Parathyroid adenoma (tissue), 2 donors: Measurements from ENCODE around the gene ITPK1.

Source experiments
- H2AFZ ChIP-seq: fragments of 300-600 bp; sonication (generic); one replicate; pipeline ENCODE4 v1.7.0; 2017; ENCODE audit warnings: antibody characterized with exemption, mild to moderate bottlenecking
- H3K27ac ChIP-seq: fragments of 300-600 bp; sonication (generic); one replicate; pipeline ENCODE4 v1.7.0; 2017
- H3K27me3 ChIP-seq: fragments of 300-600 bp; sonication (generic); one replicate; pipeline ENCODE4 v1.7.0; 2017; ENCODE audit warnings: low read length; ENCODE audit not compliant: control insufficient read depth, insufficient read depth
- H3K36me3 ChIP-seq: fragments of 300-600 bp; sonication (generic); one replicate; pipeline ENCODE4 v1.7.0; 2017; ENCODE audit warnings: low read length; ENCODE audit not compliant: control insufficient read depth, insufficient read depth
- H3K4me1 ChIP-seq: fragments of 300-600 bp; sonication (generic); one replicate; pipeline ENCODE4 v1.7.0; 2017; ENCODE audit warnings: control low read depth
- H3K4me2 ChIP-seq: fragments of 300-600 bp; sonication (generic); one replicate; pipeline ENCODE4 v1.7.0; 2017; ENCODE audit warnings: low read length
- H3K4me3 ChIP-seq: fragments of 300-600 bp; sonication (generic); one replicate; pipeline ENCODE4 v1.7.0; 2017; ENCODE audit warnings: low read depth, low read length
- H3K79me2 ChIP-seq: fragments of 300-600 bp; sonication (generic); one replicate; pipeline ENCODE4 v1.7.0; 2017; ENCODE audit warnings: control low read depth
- H3K9ac ChIP-seq: fragments of 300-600 bp; sonication (generic); one replicate; pipeline ENCODE4 v1.7.0; 2017; ENCODE audit warnings: mild to moderate bottlenecking
- H3K9me3 ChIP-seq: fragments of 300-600 bp; sonication (generic); one replicate; pipeline ENCODE4 v1.7.0; 2017; ENCODE audit warnings: low read length; ENCODE audit not compliant: control insufficient read depth
- CTCF ChIP-seq: fragments of 300-600 bp; sonication (generic); IDR thresholded peaks from one replicate; pipeline ENCODE4 v1.7.0; 2017; ENCODE audit warnings: antibody characterized with exemption, mild to moderate bottlenecking
- donor health status: primary hyperparathyroidism.

The ITPK1 gene

GRCh38 chr14:93007225-93007997 lies 108.3 kb downstream of the ITPK1 start:
- H3K4me1 ChIP-seq: peaks cover 42% of the 10 kb centered on the region
- H2AFZ ChIP-seq: no peak overlapping the region
- no peaks in the 10 kb centered on the region for H3K9me3 ChIP-seq
- no peak overlapping the region for H3K27ac ChIP-seq
- no peaks in the 10 kb centered on the region for H3K27me3 ChIP-seq
- H3K36me3 ChIP-seq: no peaks in the 10 kb centered on the region
- TF ChIP-seq CTCF: no peak
- H3K4me2 ChIP-seq: no peak overlapping the region
- peaks cover 22% of the 10 kb centered on the region for H3K79me2 ChIP-seq
- H3K9ac ChIP-seq: no peak overlapping the region
- no peak overlapping the region for H3K4me3 ChIP-seq

GRCh38 chr14:93006567-93007051 lies 109.1 kb downstream of the ITPK1 start:
- H3K9ac ChIP-seq: no peak overlapping the region
- no peaks in the 10 kb centered on the region for H3K36me3 ChIP-seq
- H2AFZ ChIP-seq: no peak overlapping the region
- H3K4me3 ChIP-seq: no peak overlapping the region
- no peak overlapping the region for H3K27ac ChIP-seq
- H3K9me3 ChIP-seq: no peaks in the 10 kb centered on the region
- no peak overlapping the region for H3K4me2 ChIP-seq
- H3K4me1 ChIP-seq: peaks cover 36% of the 10 kb centered on the region
- TF ChIP-seq CTCF: no peak
- peaks cover 28% of the 10 kb centered on the region for H3K79me2 ChIP-seq
- H3K27me3 ChIP-seq: no peaks in the 10 kb centered on the region

- Histone ChIP-seq H3K79me2 (peaks cover 34% of the 10 kb centered on the region), H3K9ac (no peak overlapping the region), H3K4me3 (no peak overlapping the region), H3K27me3 (no peaks in the 10 kb centered on the region), H3K27ac (no peak overlapping the region), H3K4me1 (peaks cover 28% of the 10 kb centered on the region), H3K9me3 (no peaks in the 10 kb centered on the region), H3K36me3 (no peaks in the 10 kb centered on the region), H3K4me2 (no peak overlapping the region), H2AFZ (no peak overlapping the region)
- TF ChIP-seq CTCF: no peak
These were observed 109.9 kb downstream of the ITPK1 start for GRCh38 chr14:93005838-93006237.

GRCh38 chr14:93005135-93005813 lies 110.5 kb downstream of the ITPK1 start:
- no peaks in the 10 kb centered on the region for H3K36me3 ChIP-seq
- H3K9ac ChIP-seq: no peak overlapping the region
- no peak for TF ChIP-seq CTCF
- H3K79me2 ChIP-seq: peaks cover 34% of the 10 kb centered on the region
- H3K4me3 ChIP-seq: no peak overlapping the region
- no peaks in the 10 kb centered on the region for H3K9me3 ChIP-seq
- H3K4me2 ChIP-seq: no peak overlapping the region
- H3K4me1 ChIP-seq: peaks cover 22% of the 10 kb centered on the region
- no peak overlapping the region for H2AFZ ChIP-seq
- H3K27ac ChIP-seq: no peak overlapping the region
- H3K27me3 ChIP-seq: no peaks in the 10 kb centered on the region
